KOPT-K1 (cell line): ENCODE measurements around the gene CPNE1.

ENCODE experiments used
- H3K27ac ChIP-seq: fragments of 200-600 bp; sonication (generic); 2 replicates; pipeline ENCODE4 v1.5.1; 2016; ENCODE audit warnings: antibody characterized with exemption, mild to moderate bottlenecking, low read depth, low read length; ENCODE audit not compliant: poor library complexity, severe bottlenecking
- H3K36me3 ChIP-seq: fragments of 200-600 bp; sonication (generic); 2 replicates; pipeline ENCODE4 v1.5.1; 2017; ENCODE audit warnings: antibody characterized with exemption, mild to moderate bottlenecking, low read length, moderate library complexity; ENCODE audit not compliant: insufficient read depth
- H3K9me3 ChIP-seq: fragments of 200-600 bp; sonication (generic); 2 replicates; pipeline ENCODE4 v1.5.1; 2017; ENCODE audit warnings: antibody characterized with exemption, low read length, mild to moderate bottlenecking; ENCODE audit not compliant: insufficient read depth, poor library complexity, severe bottlenecking

Gene CPNE1

GRCh38 chr20:35587436-35587835 is 77.3 kb downstream of the CPNE1 start:
- H3K36me3 ChIP-seq = no peaks in the 10 kb centered on the region
- no peak overlapping the region for H3K27ac ChIP-seq
- no peaks in the 10 kb centered on the region for H3K9me3 ChIP-seq

- no peak overlapping the region for H3K27ac ChIP-seq
- H3K36me3 ChIP-seq = no peaks in the 10 kb centered on the region
- no peaks in the 10 kb centered on the region for H3K9me3 ChIP-seq
These were observed 77.8 kb downstream of the CPNE1 start for GRCh38 chr20:35586751-35587425.

GRCh38 chr20:35583636-35584560 is 80.8 kb downstream of the CPNE1 start:
- Histone ChIP-seq H3K9me3 (no peaks in the 10 kb centered on the region), H3K36me3 (no peaks in the 10 kb centered on the region), H3K27ac (no peak overlapping the region)

GRCh38 chr20:35582741-35583404 is 81.8 kb downstream of the CPNE1 start:
- Histone ChIP-seq H3K36me3 (no peaks in the 10 kb centered on the region), H3K9me3 (no peaks in the 10 kb centered on the region), H3K27ac (no peak overlapping the region)

GRCh38 chr20:35582131-35582530 is 82.6 kb downstream of the CPNE1 start:
- Histone ChIP-seq H3K9me3 (no peaks in the 10 kb centered on the region), H3K36me3 (no peaks in the 10 kb centered on the region), H3K27ac (no peak overlapping the region)

- no peak overlapping the region for H3K27ac ChIP-seq
These were observed 85.5 kb downstream of the CPNE1 start for GRCh38 chr20:35579196-35579595.

GRCh38 chr20:35578469-35578868 is 86.2 kb downstream of the CPNE1 start:
- Histone ChIP-seq H3K27ac (no peak overlapping the region), H3K36me3 (no peaks in the 10 kb centered on the region), H3K9me3 (no peaks in the 10 kb centered on the region)

More at GRCh38 chr20:35579196-35579595, 85.5 kb downstream of the CPNE1 start:
- no peaks in the 10 kb centered on the region for H3K9me3 ChIP-seq
- no peaks in the 10 kb centered on the region for H3K36me3 ChIP-seq

- Histone ChIP-seq H3K27ac (no peak overlapping the region), H3K9me3 (peaks cover 7% of the 10 kb centered on the region), H3K36me3 (no peaks in the 10 kb centered on the region)
These were observed 87.9 kb downstream of the CPNE1 start for GRCh38 chr20:35576816-35577215.
